Smooth muscle cell (in vitro differentiated cells): ENCODE measurements around the gene ARHGEF16. TPM values are rescaled to one million over a fixed set of nuclear protein-coding genes. Genes with fewer than 3 reads are reported as not detected.

Source experiments
- DNase-seq: peaks from one replicate; lab custom pipeline; 2025; ENCODE audit not compliant: unreplicated experiment; lab: John Stamatoyannopoulos, UW
- H2AFZ ChIP-seq: fragments of 200-600 bp; sonication (generic); 2 replicates; pipeline ENCODE4 v1.6.0; 2016; ENCODE audit warnings: antibody characterized with exemption, low read depth, mild to moderate bottlenecking
- H3F3A ChIP-seq: fragments of 200-600 bp; sonication (generic); 2 replicates; pipeline ENCODE4 v1.6.0; 2017; ENCODE audit warnings: antibody characterized with exemption, low read depth
- H3K27ac ChIP-seq: fragments of 200-600 bp; sonication (generic); 2 replicates; pipeline ENCODE4 v1.5.1; 2016; ENCODE audit warnings: low read depth, mild to moderate bottlenecking
- H3K27me3 ChIP-seq: fragments of 200-600 bp; sonication (generic); 2 replicates; pipeline ENCODE4 v1.6.1; 2016; ENCODE audit warnings: low read depth, mild to moderate bottlenecking
- H3K36me3 ChIP-seq: fragments of 200-600 bp; sonication (generic); 2 replicates; pipeline ENCODE4 v1.5.1; 2016; ENCODE audit warnings: low read depth
- H3K4me1 ChIP-seq: fragments of 200-600 bp; sonication (generic); 2 replicates; pipeline ENCODE4 v1.5.1; 2016; ENCODE audit warnings: low read depth
- H3K4me2 ChIP-seq: fragments of 200-600 bp; sonication (generic); 2 replicates; pipeline ENCODE4 v1.6.0; 2016; ENCODE audit warnings: mild to moderate bottlenecking
- H3K4me3 ChIP-seq: fragments of 200-600 bp; sonication (generic); 2 replicates; pipeline ENCODE4 v1.5.1; 2016; ENCODE audit warnings: mild to moderate bottlenecking
- H3K79me2 ChIP-seq: fragments of 200-600 bp; sonication (generic); 2 replicates; pipeline ENCODE4 v1.6.0; 2016; ENCODE audit warnings: low read depth, mild to moderate bottlenecking
- H3K9ac ChIP-seq: fragments of 200-600 bp; sonication (generic); 2 replicates; pipeline ENCODE4 v1.6.0; 2016; ENCODE audit warnings: low read depth
- H3K9me3 ChIP-seq: fragments of 200-600 bp; sonication (generic); replicated peaks from 2 replicates; pipeline ENCODE4 v1.5.1; 2016; ENCODE audit warnings: low read depth
- H4K20me1 ChIP-seq: fragments of 200-600 bp; sonication (generic); 2 replicates; pipeline ENCODE4 v1.6.0; 2016; ENCODE audit warnings: low read depth
- WGBS: methylation state at CpG from one replicate; pipeline ENCODE4 v1.1.7; 2016; ENCODE audit warnings: low lambda C conversion rate; 5-methylcytosine and 5-hydroxymethylcytosine counted together
- polyA plus RNA-seq: library from polyadenylated mRNA; unstranded; fragments of >200 nt; fragmentation: Nextera tagmentation; extraction: Ambion mirVana; gene quantifications from 2 replicates; pipeline ENCODE4 v1.2.1, GENCODE V29; 2016
- total RNA-seq: library from RNA; depleted of rRNA; stranded (reverse); fragments of >200 nt; gene quantifications from 2 replicates; pipeline ENCODE4 v1.2.3, GENCODE V29; 2014
- TF ChIP-seq, protein P1 (sequence below): fragments of 200-600 bp; sonication (generic); IDR thresholded peaks from 2 replicates; pipeline ENCODE4 v1.5.1; 2017; ENCODE audit warnings: borderline replicate concordance, mild to moderate bottlenecking, antibody characterized with exemption; ENCODE audit not compliant: insufficient read depth, poor library complexity, severe bottlenecking

Gene ARHGEF16
- total and polyA plus RNA-seq, 2 experiments from 2014 or later = 4.6 to 6.9 TPM

DNA sequence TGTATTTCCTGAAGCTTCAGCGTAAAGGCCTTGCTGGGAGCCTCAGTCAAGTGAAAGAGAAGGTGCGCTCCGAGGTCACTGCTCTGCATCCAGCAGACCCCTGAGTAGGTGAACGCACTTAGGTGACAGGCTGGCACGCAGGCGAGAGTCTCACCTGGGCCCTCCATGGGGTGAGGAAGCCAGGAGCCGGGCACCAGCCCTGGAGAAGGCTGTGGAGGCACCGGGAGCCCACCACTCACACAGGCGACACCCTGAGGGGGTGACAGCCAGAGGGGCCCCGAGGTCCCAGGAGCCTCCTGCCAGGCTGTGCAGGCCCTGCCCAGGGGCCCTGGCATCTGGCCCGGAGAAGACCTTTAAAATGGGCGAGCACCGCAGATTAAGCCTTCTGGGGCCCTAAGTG, 67.6 kb downstream of the ARHGEF16 start:
- no peaks in the 10 kb centered on the region for H3K4me1 ChIP-seq
- H3F3A ChIP-seq = no peaks in the 10 kb centered on the region
- WGBS = 98% methylated on average over 13 of the region's 13 CpGs
- DNase-seq = no peak
- no peak overlapping the region for H3K4me2 ChIP-seq
- H3K27me3 ChIP-seq = no peaks in the 10 kb centered on the region
- no peaks in the 10 kb centered on the region for H4K20me1 ChIP-seq
- H2AFZ ChIP-seq = no peak overlapping the region
- H3K9me3 ChIP-seq = no peaks in the 10 kb centered on the region
- H3K36me3 ChIP-seq = no peaks in the 10 kb centered on the region
- H3K79me2 ChIP-seq = no peaks in the 10 kb centered on the region
- no peak overlapping the region for H3K4me3 ChIP-seq
- TF ChIP-seq, protein P1, sequence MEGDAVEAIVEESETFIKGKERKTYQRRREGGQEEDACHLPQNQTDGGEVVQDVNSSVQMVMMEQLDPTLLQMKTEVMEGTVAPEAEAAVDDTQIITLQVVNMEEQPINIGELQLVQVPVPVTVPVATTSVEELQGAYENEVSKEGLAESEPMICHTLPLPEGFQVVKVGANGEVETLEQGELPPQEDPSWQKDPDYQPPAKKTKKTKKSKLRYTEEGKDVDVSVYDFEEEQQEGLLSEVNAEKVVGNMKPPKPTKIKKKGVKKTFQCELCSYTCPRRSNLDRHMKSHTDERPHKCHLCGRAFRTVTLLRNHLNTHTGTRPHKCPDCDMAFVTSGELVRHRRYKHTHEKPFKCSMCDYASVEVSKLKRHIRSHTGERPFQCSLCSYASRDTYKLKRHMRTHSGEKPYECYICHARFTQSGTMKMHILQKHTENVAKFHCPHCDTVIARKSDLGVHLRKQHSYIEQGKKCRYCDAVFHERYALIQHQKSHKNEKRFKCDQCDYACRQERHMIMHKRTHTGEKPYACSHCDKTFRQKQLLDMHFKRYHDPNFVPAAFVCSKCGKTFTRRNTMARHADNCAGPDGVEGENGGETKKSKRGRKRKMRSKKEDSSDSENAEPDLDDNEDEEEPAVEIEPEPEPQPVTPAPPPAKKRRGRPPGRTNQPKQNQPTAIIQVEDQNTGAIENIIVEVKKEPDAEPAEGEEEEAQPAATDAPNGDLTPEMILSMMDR = no peak
- H3K9ac ChIP-seq = no peak overlapping the region
- no peak overlapping the region for H3K27ac ChIP-seq

DNA sequence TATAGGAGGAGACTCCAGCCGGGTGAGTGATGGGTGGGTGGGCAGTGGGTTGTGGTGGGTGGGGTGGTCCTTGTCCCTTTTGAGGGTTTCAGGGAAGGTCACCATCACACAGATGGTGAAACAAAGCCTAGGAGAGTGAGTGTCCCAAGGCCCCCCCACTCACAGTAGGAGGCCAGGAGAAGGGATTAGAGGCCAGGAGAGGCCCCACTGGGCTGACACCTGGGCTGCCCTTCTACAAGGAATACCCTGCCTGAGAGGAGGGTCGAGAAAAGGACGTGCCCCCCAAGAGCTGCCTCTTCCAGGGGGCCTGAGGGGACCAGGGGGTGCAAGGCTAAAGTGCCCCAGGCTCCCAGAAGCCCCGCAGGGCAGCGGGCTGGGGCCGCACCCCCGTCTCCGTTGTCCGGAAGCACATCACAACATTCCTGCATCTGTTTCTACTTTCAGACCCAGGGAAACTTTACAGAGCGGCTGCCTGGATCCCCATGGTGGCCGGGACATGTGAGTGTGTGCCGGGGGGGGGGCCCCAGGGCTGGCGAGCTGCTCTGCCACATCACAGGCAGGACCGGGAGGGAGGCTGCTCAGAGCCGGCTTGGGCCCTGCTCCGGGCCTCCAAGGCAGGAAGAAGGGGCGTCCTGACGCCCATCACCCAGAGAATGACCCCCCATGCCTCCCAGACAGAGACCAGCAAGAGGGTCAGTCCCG, 68.2 kb downstream of the ARHGEF16 start:
- no peak overlapping the region for H3K27ac ChIP-seq
- H2AFZ ChIP-seq = no peak overlapping the region

DNA sequence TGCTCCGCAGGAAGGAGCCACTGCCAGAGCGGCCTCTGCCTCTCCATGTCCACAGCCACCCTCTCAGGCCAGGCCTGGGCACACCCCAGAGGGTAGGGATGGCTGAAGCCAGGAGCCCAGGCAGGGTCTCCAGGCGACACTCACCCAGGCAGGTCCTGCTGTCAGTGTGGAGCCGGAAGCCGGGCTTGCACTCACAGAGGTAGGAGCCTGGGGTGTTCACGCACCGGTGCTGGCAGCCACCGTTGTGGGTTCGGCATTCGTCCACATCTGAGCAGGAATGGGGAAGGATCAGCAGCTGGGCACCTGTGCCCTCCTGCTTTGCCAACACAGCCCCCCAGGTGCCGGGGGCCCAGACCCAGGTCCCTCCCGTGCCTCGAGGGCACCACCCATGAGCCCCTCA, 69.5 kb downstream of the ARHGEF16 start:
- Histone ChIP-seq H4K20me1 (no peaks in the 10 kb centered on the region), H3K4me3 (no peak overlapping the region), H3K4me2 (no peak overlapping the region), H3F3A (no peaks in the 10 kb centered on the region), H3K9ac (no peak overlapping the region), H2AFZ (no peak overlapping the region), H3K27me3 (no peaks in the 10 kb centered on the region), H3K9me3 (no peaks in the 10 kb centered on the region), H3K4me1 (no peaks in the 10 kb centered on the region), H3K36me3 (no peaks in the 10 kb centered on the region), H3K79me2 (no peaks in the 10 kb centered on the region), H3K27ac (no peak overlapping the region)
- WGBS = 95% methylated on average over 13 of the region's 13 CpGs
- TF ChIP-seq, protein P1 = no peak
- no peak for DNase-seq

More for the DNA sequence above, 68.2 kb downstream of the ARHGEF16 start:
- TF ChIP-seq, protein P1 = no peak
- H4K20me1 ChIP-seq = no peaks in the 10 kb centered on the region
- no peaks in the 10 kb centered on the region for H3K4me1 ChIP-seq
- H3F3A ChIP-seq = no peaks in the 10 kb centered on the region
- no peaks in the 10 kb centered on the region for H3K9me3 ChIP-seq
- H3K36me3 ChIP-seq = no peaks in the 10 kb centered on the region
- no peaks in the 10 kb centered on the region for H3K27me3 ChIP-seq
- no peaks in the 10 kb centered on the region for H3K79me2 ChIP-seq
- DNase-seq = no peak
- no peak overlapping the region for H3K9ac ChIP-seq
- no peak overlapping the region for H3K4me3 ChIP-seq
- 77% methylated on average over 19 of the region's 19 CpGs for WGBS
- H3K4me2 ChIP-seq = no peak overlapping the region
